Urothelium cell line (cell line): ENCODE measurements around the gene BOLA2B.
"Not testable (repeated sequence)": the region's sequence is repeated elsewhere in the genome, so short reads cannot be mapped to it uniquely, and the experiment has no call there.

ENCODE experiments used
- DNase-seq: peaks from one replicate; pipeline ENCODE4 v3.0.0; 2011; ENCODE audit warnings: low spot score, mixed read lengths
- FAIRE-seq: peaks from 2 replicates; lab custom pipeline; 2011; peaks lifted over from hg19 to GRCh38; lab: Jason Lieb, UNC

BOLA2B gene

DNA sequence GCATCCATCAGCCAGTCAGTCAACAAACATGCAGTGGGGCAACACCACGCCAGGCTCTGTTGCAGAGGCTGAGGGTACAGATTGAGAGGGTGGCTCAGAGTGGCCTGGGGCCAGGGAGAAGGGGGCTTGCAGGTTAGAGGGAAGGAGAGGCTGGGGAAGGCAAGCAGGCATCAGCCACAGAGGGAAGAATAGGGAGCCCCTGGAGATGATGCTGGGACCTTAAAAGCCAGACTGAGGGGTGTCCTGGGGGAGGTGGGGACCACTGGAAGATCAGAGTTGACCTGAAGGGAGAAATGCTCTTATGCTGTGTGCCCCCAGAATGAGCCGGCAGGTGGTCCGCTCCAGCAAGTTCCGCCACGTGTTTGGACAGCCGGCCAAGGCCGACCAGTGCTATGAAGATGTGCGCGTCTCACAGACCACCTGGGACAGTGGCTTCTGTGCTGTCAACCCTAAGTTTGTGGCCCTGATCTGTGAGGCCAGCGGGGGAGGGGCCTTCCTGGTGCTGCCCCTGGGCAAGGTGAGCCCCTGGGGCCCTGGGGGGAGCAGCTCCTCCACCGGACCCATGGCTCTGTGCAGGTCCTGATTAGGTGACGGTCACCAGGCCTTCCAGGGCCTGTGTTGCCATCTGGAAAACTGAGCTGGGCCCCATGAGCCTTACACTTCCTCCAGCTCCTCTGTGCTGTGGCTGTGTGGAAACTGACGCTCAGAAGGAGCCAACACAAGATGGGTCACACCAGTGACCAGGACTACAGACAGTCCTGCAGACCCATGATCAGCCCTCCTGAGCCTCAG lies 8.4 kb downstream of the BOLA2B start:
- DNase-seq (no peak), FAIRE-seq (no peak)

DNA sequence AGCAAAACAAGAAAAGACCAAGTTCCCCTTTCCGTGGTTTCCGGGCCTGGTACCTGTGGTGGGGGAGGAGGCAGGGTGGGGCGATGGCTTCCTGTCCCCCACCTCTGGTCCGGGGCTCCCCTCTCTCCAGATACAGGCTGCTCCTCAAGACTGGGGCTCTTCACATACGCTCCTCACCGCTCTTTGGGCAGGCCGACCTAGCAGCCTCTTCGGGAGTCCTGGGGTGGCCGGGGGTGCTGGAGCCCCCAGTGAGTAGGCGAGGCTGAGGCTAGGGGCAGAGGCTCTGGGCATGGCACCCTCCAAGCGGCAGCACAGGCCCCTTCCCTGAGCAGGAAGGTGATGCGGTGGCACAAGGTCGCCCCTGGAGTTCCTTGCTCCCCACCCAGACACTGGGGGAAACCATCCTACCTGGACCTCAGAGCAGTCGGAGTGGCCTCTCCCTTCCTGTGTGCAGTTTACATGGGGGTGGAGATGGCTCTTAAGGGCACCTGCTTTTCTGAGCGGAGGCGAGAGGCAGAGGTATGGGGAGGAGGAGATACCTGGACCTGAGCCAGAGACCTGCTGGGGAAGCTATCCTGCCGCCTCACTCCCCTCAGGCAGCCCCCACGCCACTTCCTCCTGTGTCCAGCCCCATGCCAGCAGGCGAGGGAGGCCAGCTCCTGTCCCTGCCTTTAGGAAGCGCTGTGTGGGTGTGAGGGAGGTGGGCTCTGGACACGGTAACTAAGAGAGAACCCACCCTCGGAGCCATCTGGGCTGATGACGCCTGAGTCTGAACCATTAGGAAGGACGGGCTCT lies 9.2 kb downstream of the BOLA2B start:
- FAIRE-seq (no peak), DNase-seq (no peak)

DNA sequence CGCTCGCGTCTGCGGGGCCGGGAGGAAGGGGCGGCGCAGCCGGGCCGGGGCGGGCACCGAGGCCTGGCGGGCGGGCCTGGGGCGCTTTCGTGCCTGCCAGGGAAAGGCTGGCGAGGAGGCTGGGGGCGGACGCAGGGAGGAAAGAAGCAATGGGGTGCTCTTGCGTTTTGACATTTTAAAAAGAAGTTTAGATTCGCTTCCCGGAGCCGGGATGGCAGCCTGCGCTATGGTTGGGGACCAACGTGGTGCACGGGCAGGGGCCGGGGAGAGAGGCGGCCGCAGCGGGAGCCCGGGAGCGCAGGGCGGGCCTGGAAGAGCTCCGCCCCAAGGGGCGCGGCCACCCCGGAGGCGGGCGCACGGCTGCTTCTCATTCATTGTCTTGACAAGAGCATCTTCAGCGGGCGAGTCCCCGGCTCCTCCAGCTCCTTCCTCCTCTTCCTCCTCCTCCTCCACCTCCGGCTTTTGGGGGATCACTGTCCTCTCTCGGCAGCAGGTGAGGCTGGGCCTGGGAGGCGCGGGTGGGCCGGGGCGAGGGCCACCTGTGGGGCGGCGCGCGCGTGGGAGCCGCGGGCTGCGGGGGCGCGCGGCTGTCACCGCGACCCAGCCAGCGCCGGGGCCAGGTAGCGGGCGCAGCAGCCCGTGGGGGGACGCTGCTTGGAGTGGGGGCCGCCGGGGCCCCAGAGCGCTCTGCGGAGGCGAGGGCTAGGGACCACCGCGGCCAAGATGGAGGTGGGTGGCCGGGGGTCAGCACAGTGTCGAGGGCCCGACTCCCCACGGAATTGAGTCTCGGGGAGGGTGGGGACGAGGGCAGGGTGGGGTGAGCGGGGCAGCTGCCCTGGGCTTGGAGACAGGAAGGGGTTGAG lies 10.0 kb downstream of the BOLA2B start, which contains the start of gene CORO1A:
CORO1A (plus strand) TSS at position 370 of the 863 bp plus-strand sequence. CDS start 1,608 bp downstream, outside the sequence.
- FAIRE-seq (no peak), DNase-seq (peak; percentile 82)

DNA sequence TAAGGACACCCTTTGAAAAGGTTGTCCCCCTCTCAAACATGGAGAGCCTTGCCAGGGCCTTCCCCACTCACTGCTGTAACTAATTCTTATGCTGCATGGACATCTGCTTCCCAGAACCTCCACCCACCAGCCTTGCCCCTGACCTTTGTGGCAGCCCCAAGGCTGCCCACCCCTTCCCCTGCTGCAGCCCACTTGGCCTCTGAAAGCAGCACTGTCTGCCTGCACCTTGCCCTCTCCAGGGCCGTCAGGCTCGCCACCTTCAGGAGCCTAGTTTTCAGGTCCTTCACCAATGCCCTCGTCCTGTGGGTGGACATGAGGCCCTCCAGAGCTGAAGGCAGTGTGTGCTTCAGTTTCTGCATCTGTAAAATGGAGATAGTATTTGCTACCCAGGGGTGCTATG lies 12.7 kb downstream of the BOLA2B start:
- DNase-seq = no peak
- no peak for FAIRE-seq

DNA sequence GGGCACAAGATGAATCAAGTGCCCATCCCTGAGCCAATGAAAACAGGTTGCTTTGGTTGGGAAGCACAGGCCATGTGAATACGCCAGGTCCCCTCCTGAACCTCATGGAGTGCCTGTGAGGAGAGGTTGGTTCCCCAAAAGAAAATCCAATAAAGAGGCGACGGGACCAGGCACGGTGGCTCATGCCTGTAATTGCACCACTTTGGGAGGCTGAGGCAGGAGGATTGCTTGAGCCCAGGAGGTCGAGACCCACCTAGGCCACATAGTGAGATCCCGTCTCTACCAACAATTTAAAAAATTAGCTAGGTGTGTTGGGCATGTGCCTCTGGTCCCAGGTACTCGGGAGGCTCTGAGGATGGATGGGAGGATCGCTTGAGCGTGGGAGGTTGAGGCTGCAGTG lies 13.5 kb downstream of the BOLA2B start:
- DNase-seq (no peak), FAIRE-seq (no peak)

DNA sequence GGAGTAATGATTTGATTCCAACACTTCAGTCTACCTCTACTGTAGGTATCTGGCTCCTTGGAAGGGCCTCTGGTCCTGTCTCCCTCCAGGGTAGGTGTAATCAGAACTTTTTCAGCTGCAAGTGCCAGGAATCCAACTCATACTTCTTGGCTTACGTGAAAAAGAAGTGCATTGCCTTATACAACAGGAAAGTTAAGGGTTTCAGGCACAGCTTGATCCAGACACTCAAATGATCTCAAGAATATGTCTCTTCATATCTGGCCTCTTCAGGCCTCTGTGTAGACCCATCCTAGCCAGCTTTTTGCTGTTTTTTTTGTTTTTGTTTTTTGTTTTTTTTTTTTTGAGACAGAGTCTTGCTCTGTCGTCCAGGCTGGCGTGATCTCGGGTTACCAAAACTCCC lies 14.3 kb downstream of the BOLA2B start:
- DNase-seq (no peak), FAIRE-seq (no peak)

DNA sequence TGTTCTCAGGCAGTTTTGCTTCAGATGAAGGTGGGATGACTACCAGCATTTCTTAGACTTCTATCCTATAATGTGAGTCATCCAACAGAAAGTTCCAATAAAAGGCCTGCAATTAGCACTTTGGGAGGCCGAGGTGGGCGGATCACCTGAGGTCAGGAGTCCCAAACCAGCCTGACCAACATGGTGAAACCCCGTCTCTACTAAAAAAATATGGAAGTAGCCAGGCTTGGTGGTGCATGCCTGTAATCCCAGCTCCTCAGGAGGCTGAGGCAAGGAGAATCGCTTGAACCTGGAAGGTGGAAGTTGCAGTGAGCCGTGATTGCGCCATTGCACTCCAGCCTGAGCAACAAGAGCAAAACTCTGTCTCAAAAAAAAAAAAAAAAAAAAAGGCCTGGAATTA lies 16.6 kb downstream of the BOLA2B start:
- not testable (repeated sequence) for DNase-seq, FAIRE-seq

DNA sequence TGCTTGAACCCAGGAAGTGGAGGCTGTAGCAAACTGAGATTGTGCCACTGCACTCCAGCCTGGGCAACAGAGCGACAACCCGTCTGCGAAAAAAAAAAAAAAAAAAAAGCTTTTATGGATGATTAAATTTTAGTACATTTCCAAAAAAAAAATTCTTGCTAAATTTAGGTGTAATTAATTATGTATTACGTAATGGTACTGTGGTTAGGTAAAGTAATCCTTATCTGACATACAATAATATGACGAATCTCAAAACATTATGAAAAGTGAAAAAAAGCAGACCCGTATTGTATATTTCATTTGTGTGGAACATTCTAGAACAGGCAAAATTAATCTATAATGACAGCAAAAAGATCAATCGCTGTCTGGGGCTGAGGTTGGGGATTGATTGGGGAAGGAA lies 20.4 kb downstream of the BOLA2B start:
- no peak for FAIRE-seq
- no peak for DNase-seq

DNA sequence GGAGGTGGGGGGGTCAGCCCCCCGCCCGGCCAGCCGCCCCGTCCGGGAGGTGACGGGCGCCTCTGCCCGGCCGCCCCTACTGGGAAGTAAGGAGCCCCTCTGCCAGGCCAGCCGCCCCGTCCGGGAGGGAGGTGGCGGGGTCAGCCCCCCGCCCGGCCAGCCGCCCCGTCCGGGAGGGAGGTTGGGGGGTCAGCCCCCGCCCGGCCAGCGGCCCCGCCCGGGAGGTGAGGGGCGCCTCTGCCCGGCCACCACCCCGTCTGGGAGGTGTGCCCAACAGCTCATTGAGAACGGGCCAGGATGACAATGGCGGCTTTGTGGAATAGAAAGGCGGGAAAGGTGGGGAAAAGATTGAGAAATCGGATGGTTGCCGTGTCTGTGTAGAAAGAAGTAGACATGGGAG lies 23.3 kb downstream of the BOLA2B start:
- DNase-seq, FAIRE-seq: not testable (repeated sequence)

DNA sequence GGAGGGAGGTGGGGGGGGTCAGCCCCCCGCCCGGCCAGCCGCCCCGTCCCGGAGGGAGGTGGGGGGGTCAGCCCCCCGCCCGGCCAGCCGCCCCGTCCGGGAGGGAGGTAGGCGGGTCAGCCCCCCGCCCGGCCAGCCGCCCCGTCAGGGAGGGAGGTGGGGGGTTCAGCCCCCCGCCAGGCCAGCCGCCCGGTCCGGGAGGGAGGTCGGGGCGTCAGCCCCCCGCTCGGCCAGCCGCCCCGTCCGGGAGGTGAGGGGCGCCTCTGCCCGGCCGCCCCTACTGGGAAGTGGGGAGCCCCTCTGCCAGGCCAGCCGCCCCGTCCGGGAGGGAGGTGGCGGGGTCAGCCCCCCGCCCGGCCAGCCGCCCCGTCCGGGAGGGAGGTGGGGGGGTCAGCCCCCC lies 24.1 kb downstream of the BOLA2B start:
- DNase-seq, FAIRE-seq: not testable (repeated sequence)

DNA sequence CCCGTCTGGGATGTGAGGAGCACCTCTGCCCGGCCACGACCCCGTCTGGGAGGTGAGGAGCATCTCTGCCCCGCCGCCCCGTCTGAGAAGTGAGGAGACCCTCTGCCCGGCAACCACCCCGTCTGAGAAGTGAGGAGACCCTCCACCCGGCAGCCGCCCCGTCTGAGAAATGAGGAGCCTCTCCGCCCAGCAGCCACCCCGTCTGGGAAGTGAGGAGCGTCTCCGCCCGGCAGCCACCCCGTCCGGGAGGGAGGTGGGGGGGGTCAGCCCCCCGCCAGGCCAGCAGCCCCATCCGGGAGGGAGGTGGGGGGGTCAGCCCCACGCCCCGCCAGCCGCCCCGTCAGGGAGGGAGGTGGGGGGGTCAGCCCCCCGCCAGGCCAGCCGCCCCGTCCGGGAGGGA lies 24.7 kb downstream of the BOLA2B start:
- DNase-seq, FAIRE-seq: not testable (repeated sequence)

DNA sequence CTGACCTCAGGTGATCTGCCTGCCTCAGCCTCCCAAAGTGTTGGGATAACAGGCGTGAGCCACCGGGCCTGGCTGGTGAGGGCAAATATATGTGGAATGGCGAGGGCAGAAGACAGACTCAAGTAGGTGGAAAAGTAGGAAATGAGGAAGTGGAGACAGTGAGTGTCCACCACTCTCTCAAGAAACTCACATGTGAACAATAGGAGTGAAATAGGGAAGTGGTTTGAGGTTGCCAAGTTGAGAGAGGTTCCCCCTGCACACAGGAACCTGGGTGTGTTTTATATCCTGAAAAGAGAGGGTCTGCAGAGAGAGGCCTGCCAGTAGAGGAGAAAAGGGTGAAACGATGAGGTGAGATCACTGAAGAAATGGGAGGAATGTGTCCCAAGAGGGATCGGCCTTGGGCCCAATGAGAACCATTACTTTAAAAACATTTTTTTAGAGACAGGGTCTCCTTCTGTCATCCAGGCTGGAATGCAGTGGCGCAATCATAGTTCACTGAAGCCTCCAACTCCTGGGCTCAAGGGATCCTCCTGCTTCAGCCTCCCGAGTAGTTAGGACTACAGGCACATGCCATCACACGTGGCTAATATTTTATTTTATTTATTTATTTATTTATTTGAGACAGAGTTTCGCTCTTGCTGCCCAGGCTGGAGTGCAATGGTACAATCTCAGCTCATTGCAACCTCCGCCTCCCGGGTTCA lies 27.1 kb downstream of the BOLA2B start:
- DNase-seq (no peak), FAIRE-seq (no peak)

DNA sequence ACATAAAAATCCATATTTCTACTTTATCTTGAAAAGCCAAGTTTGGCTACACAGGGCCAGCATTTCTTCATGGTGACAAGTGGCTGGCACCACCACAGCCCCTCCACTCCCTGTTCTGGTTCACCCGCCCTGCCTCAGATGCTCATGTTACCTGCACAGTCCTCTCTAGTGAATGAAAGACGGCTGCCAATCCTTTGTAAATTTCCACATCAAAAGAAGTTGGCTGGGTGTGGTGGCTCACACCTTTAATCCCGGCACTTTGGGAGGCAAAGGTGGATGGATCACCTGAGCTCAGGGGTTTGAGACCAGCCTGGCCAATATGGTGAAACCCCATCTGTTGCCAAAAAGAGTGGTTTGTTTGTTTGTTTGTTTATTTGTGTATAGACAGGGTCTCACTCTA lies 29.9 kb downstream of the BOLA2B start:
- FAIRE-seq (no peak), DNase-seq (no peak)

DNA sequence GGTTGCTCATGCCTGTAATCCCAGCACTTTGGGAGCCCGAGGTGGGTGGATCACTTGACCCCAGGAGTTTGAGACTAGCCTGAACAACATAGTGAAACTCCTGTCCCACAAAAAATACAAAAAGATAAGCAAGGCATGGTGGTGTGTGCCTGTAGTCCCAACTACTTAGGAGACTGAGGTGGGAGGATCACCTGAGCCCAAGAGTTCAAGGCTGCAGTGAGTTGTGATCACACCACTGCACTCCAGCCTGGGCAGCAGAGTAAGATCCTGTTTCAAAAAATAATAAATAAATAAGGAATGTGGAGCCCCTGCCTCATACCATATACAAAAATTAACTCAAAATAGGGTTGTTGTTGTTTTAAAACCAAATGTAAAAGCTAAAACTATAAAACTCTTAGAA lies 36.3 kb downstream of the BOLA2B start:
- DNase-seq = no peak
- no peak for FAIRE-seq

DNA sequence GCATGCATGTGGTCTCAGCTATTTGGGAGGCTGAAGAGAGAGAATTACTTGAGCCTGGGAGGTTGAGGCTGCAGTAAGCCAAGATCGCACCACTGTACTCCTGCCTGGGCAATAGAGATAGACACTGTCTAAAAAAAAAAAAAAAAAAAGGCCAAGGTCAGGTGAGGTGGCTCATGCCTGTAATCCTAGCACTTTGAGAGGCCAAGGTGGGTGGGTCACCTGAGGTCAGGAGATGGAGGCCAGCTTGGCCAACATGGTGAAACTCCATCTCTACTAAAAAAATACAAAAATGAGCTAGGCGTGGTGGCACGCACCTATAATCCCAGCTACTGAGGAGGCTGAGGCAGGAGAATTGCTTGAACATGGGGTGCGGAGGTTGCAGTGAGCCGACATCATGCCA lies 38.3 kb downstream of the BOLA2B start:
- FAIRE-seq (no peak), DNase-seq (no peak)

DNA sequence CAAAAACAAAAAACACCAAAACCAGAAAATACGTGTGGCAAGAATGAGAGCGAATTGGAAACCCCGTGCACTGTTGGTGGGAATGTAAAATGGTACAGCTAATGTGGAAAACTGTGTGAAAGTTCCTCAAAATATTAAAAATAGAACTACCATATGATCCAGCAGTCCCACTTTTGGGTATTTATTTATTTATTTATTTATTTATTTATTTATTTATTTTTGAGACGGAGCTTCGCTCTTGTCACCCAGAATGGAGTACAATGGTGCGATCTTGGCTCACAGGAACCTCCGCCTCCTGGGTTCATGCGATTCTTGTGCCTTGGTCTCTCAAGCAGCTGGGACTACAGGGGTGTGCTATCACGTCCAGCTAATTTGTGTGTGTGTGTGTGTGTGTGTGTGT lies 40.9 kb downstream of the BOLA2B start:
- FAIRE-seq (no peak), DNase-seq (no peak)

DNA sequence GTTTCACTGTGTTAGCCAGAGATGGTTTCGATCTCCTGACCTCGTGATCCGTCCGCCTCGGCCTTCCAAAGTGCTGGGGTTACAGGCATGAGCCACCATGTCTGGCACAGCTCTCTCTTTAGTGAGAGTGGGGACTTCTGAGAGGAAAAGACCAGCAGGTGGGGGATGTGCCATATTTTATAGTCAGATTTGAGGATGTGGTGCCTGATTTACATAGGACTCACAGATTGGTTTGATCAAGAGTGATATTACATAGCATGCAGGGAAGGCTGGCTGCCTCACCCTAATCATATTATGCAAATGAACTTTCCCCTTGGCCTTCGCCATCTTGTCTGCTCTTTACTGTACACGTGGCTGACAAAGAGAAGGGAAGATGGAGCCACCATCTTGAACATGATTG lies 42.4 kb downstream of the BOLA2B start:
- FAIRE-seq (no peak), DNase-seq (no peak)

DNA sequence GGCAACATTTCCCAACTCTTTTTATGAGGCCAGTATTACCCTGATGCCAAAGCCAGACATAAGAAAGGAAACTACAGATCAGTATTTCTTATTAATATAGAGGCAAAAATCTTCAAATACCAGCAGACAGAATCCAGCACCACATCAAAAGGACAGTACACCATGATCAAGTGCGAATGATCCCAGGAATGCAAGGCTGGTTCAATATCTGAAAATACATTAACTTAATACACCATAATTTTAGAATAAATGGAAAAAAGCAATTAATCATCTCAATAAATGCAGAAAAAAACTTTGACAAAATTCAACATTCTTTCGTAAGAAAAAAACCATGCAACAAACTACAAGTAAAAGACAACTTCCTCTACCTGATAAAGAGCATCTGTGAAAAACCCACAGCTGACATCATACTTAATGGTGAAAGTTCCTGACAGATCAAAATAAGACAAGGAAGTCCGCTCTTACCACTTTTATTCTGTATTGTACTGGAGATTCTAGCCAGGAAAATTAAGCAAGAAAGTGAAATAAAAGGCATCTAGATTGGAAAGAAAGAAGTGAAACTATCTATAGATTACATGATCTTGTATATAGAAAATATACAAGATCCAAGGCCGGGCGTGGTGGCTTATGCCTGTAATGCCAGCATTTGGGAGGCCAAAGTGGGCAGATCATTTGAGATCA lies 44.1 kb downstream of the BOLA2B start:
- FAIRE-seq (no peak), DNase-seq (no peak)

DNA sequence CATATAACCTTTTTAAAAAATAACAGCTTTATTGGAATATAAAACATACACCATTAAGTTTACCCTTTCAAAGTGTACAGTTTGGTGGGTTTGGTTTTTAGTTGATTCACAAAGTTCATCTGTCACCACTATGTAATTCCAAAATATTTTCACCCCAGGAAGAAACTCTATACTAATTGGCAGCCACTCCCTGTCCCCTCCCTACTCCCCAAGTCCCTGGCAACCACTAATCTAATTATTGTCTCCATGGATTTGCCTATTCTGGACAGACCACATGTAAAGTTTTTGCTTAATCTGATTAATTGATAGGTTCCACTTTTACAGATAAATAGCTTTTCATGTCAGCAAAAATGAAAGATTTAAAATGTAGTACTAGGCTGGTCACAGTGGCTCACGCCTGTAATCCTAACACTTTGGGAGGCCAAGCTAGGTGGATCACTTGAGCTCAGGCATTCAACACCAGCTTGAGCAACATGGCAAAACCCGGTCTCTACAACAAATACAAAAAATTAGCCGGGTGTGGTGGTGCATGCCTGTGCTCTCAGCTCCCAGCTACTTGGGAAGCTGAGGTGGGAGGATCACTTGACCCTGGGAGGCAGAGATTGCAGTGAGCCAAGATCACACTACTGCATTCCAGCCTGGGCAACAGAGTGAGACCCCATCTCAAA lies 45.5 kb downstream of the BOLA2B start:
- no peak for FAIRE-seq

More for the DNA sequence above, 45.5 kb downstream of the BOLA2B start:
- DNase-seq = no peak
